Left hindlimb (tissue), 1 donor: ENCODE results near the gene SYTL1.

ENCODE experiments used
- DNase-seq: peaks from one replicate; pipeline ENCODE4 v3.0.0-alpha.2; 2018

SYTL1 gene

GRCh38 chr1:27392096-27392777 is 50.4 kb downstream of the SYTL1 start, which contains the start of gene GPR3:
Gene GPR3 (plus strand): TSS chr1:27392622. CDS start chr1:27393799, 1,177 bp downstream.
- peak; percentile 93 for DNase-seq

- DNase-seq: no peak
These were observed 51.2 kb downstream of the SYTL1 start for GRCh38 chr1:27392778-27393635.

- DNase-seq: no peak
These were observed 51.9 kb downstream of the SYTL1 start for GRCh38 chr1:27393641-27394281.

GRCh38 chr1:27394282-27394658 is 52.4 kb downstream of the SYTL1 start:
- no peak for DNase-seq

- no peak for DNase-seq
These were observed 53.1 kb downstream of the SYTL1 start for GRCh38 chr1:27394925-27395324.

- peak; percentile 82 for DNase-seq
These were observed 53.8 kb downstream of the SYTL1 start for GRCh38 chr1:27395441-27396195.

- no peak for DNase-seq
These were observed 55.3 kb downstream of the SYTL1 start for GRCh38 chr1:27397110-27397509.

- DNase-seq: no peak
These were observed 55.9 kb downstream of the SYTL1 start for GRCh38 chr1:27397749-27398148.

GRCh38 chr1:27398405-27399149 is 56.8 kb downstream of the SYTL1 start:
- DNase-seq: no peak

GRCh38 chr1:27399251-27400025 is 57.6 kb downstream of the SYTL1 start:
- DNase-seq: no peak

GRCh38 chr1:27400082-27400962 is 58.5 kb downstream of the SYTL1 start:
- DNase-seq: no peak

- DNase-seq: no peak
These were observed 59.1 kb downstream of the SYTL1 start for GRCh38 chr1:27400963-27401341.

GRCh38 chr1:27402349-27402754 is 60.5 kb downstream of the SYTL1 start:
- peak; percentile 74 for DNase-seq

- DNase-seq: peak; percentile 92
These were observed 61.4 kb downstream of the SYTL1 start for GRCh38 chr1:27403065-27403726.
